OCI-LY1 (cell line): Measurements from ENCODE around the gene CNIH4.

ENCODE experiments used
- CTCF ChIP-seq: fragments of 200-600 bp; sonication (generic), shearing (Covaris generic); IDR thresholded peaks from 2 replicates; pipeline ENCODE4 v1.5.1; 2017; ENCODE audit warnings: mild to moderate bottlenecking, antibody characterized with exemption, low read length, moderate library complexity, mixed read lengths
- EZH2 ChIP-seq: fragments of 200-600 bp; sonication (generic), shearing (Covaris generic); IDR thresholded peaks from 2 replicates; pipeline ENCODE4 v1.8.0; 2017; ENCODE audit warnings: borderline replicate concordance, mixed run types, mild to moderate bottlenecking, antibody characterized with exemption, low read length, moderate library complexity, mixed read lengths

- TF ChIP-seq CTCF = no peak
- no peak for TF ChIP-seq EZH2
Observed at GRCh38 chr1:224353975-224354925, 2.4 kb upstream of the CNIH4 start.
